C4-2B (cell line): ENCODE data around the gene NSMF.

Experiments used
- CTCF ChIP-seq: fragments of 450-650 bp; conservative IDR thresholded peaks from 2 replicates; pipeline ENCODE4 v1.5.1; 2017; ENCODE audit warnings: mild to moderate bottlenecking
- ZFX ChIP-seq: fragments of 450-650 bp; IDR thresholded peaks from 2 replicates; pipeline ENCODE4 v1.6.1; 2017

GRCh38 chr9:137506702-137507171 lies 47.6 kb upstream of the NSMF start:
- TF ChIP-seq CTCF (no peak), ZFX (no peak)
